GM19238 (cell line): ENCODE data around the gene ARG2.
A peak's percentile ranks its signal among the peaks of the same experiment; 100 is the strongest.

Experiments used
- DNase-seq: peaks from one replicate; pipeline ENCODE4 v3.0.0; 2011; ENCODE audit warnings: low spot score; ENCODE audit not compliant: insufficient read length

Gene ARG2

DNA sequence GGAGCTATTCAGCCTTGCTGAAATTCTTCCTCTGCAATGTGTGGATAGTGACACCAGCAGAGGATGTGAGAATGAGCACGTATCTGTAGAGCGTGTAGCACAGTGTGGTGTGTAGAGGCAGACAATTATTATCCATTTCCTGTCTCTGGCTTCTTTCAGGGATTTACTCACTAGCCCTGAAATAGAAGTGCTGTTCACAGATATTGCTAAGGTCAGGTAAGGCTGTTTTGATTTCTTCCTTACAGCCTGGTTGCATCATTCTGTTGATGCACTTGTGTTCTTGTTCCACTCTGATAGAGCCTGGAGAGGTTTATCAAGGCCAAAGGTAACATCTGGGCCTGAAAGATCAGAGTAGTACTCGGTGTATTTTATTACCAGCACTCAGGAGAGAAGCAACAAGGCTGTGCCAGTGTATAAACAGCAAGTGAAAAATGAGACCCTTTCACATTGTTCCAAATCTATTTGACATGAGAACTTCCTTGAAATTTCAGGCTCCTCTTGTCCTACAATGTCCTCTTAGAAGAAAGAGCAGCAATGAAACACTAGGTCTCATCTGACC, 16.7 kb downstream of the ARG2 start:
- DNase-seq = no peak

GRCh38 chr14:67638642-67639041, 18.9 kb downstream of the ARG2 start:
- no peak for DNase-seq

- no peak for DNase-seq
These were observed 21.8 kb downstream of the ARG2 start for GRCh38 chr14:67641480-67641879.

DNA sequence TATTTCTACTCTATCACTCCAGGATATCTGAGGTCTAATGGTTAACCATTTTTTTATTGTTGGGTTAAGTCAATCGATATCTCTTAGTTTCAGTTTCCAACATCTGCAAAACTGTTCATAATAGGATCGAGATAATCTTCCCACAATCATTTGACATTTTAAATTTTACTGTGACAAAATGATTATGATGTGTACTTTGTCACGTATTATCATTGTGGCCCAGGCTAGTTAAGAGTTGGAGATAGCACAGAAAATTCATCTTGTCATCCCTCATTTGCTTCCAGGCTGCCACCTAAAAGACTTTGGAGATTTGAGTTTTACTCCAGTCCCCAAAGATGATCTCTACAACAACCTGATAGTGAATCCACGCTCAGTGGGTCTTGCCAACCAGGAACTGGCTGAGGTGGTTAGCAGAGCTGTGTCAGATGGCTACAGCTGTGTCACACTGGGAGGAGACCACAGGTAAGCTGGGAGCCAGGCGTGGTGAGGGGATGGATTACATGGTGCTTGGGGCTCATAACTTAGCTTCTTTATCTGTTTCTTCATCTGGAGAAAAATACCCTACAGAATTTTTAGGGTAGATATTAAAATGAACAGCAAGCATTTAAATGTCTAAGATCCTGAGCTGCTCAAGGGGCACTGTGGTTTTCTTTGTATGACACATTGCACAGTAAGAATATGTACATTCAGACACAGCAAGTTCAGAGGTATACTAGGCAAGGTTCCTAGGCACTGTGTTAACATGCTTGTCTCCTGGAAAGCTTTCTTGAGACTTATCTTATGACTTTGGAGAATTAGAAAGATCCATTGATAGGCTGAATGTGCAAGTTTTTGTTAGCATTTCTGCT, 22.4 kb downstream of the ARG2 start:
- no peak for DNase-seq

GRCh38 chr14:67643713-67644112, 24.0 kb downstream of the ARG2 start:
- no peak for DNase-seq

DNA sequence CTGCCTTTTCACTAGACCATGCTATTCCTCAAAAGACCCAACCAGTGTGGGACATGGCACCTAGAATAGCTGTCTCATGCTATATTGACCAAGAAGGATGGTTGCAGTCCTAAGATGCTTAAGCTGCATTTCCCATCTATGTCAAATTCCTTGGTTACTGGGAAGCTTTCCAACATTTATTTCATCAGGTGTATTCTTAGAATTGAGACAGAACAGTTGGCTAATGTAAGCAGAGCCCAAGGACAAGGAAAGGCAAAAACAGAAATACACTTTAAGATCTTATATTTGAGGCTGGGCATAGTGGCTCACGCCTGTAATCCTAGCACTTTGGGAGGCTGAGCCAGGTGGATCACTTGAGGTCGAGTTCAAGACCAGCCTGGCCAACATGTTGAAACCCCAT, 24.7 kb downstream of the ARG2 start:
- DNase-seq = no peak

GRCh38 chr14:67645414-67645813, 25.7 kb downstream of the ARG2 start:
- no peak for DNase-seq

DNA sequence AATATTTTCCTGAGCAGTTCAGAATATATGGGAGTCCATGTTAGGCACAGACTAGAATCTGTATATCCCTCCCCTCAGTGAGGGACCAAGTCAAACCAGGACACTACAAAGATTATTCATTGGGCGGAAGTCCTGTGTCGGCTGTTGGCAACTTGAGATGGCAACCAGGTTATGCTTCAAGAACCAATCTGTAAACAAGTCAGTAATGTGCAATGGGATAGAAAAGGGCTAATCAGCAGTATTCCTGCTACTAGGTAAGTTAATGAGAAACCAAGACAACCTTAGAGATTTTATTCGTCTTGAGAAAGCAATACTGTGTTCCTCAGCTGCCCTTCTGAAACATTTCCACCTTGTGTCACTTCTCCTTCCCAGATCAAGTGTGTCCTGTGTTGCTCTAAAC, 26.4 kb downstream of the ARG2 start:
- no peak for DNase-seq

DNA sequence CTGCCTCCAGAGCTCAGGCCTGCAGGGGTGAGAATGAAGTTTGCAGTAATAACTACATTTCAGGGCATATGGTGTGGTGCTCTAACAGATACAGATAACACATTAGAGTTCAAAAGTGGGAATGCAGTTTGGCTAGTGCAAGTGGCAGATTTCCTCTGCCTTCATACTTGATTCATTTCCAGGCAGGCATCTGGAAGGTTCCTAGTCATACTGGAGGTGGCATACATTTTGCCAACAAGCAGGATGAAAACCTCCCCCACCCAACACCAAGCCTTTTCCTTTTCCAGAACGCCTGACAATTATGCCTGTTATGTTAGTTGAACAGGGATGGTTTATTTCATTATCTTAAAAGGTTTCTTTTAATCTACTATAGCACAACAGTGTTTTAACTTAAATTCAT, 30.4 kb downstream of the ARG2 start:
- no peak for DNase-seq

DNA sequence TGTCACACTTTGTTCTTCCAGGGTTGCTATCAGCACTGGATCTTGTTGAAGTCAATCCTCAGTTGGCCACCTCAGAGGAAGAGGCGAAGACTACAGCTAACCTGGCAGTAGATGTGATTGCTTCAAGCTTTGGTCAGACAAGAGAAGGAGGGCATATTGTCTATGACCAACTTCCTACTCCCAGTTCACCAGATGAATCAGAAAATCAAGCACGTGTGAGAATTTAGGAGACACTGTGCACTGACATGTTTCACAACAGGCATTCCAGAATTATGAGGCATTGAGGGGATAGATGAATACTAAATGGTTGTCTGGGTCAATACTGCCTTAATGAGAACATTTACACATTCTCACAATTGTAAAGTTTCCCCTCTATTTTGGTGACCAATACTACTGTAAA, 31.0 kb downstream of the ARG2 start:
- no peak for DNase-seq

- no peak for DNase-seq
These were observed 32.5 kb downstream of the ARG2 start for GRCh38 chr14:67652189-67652588.

GRCh38 chr14:67653651-67654280, 34.0 kb downstream of the ARG2 start:
- DNase-seq = no peak

DNA sequence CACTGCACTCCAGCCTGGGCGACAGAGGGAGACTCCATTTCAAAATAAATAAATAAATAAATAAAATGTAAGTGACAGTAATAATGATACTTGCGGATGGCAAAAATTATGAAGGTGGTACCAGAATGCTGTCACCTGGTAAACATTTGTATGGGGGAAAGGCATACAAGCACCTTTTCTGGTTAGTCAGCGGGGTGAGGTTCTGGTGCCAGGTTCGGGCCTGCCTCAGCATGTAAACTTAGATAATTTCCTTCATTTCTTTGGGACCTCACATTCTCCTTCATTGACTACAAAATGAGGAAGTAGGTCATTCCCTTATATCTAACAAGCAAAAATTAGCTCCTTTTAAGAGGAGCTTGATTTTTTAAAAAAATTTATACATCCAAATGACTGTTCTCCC, 43.9 kb downstream of the ARG2 start:
- DNase-seq = no peak

- DNase-seq = no peak
These were observed 46.1 kb downstream of the ARG2 start for GRCh38 chr14:67665868-67666267.

GRCh38 chr14:67666750-67667449, 47.2 kb downstream of the ARG2 start:
- peak; percentile 22 for DNase-seq

- DNase-seq = no peak
These were observed 48.8 kb downstream of the ARG2 start for GRCh38 chr14:67668559-67668958.

- no peak for DNase-seq
These were observed 53.7 kb downstream of the ARG2 start for GRCh38 chr14:67673451-67673850.

DNA sequence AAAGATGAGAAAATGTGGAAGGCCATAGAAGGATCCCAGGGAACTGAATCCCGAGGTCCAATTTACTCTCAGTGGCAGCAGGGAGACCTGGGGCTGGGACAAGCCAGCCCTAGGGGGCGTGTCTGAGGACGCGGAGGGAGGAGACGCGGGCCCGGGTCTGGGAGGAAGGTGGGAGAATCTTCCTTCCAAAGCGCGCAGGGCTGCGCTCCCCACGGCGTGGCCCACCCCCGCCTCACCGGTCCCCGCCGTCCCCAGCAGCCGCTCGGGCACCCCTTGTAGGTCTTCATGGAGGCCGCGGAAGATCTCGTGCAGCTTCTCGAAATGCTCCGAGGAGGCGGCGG, 54.4 kb downstream of the ARG2 start:
- peak; percentile 51 for DNase-seq

DNA sequence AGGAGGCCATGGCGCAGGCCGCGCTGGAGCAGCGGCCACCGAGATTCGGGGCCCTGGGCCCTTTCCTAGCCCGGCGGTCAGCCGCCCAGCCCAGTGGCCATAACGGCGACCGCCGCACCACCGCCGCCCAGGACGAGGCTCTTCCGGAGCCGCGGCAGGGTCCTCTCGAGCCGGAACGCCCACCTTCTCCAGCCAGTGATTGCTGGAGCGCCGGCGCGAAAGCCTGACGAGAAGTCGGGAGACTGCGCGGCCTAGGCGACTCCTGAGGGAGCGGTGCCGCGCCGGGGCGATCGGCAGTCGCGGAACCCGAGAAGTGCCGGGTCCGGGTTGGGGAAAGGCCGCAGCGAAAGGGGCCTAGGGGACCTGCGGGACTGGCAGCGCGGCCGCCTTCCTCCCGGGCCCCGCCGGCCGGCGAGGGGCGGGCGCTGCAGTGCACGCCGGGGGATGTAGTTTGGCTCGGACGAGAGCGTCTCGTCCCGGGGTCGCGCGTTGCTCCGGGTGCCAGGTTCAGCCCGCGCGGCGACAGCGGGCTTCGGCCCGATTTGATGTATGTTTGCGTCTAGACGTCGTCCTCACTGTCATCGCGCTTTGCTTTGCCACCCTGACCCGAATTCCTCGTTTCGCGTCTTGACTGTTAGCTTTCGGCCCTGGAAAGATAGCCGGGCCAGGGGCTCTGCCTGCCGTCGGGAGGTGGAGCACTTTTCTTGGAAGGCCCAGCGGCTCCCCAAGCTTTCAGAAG, 54.9 kb downstream of the ARG2 start, which contains the start of gene VTI1B:
Gene VTI1B (minus strand): TSS at position 153 of the 739 bp plus-strand sequence. CDS start 143 bp downstream, at position 10.
- DNase-seq = peak; percentile 80

GRCh38 chr14:67675219-67675582, 55.5 kb downstream of the ARG2 start:
- DNase-seq = no peak

- DNase-seq = no peak
These were observed 59.3 kb downstream of the ARG2 start for GRCh38 chr14:67679006-67679405.
